Fibroblast of mammary gland (primary cell): ENCODE data around the gene ATP5F1D.

Experiments
- DNase-seq: peaks from one replicate; pipeline ENCODE4 v3.0.0-alpha.2; 2010; ENCODE audit warnings: low read depth
- H3K4me3 ChIP-seq: 2 replicates; pipeline ENCODE4 v1.5.1; 2011; ENCODE audit warnings: low read depth, mild to moderate bottlenecking, low read length, moderate library complexity; ENCODE audit not compliant: control insufficient read depth
- CTCF ChIP-seq: conservative IDR thresholded peaks from 2 replicates; pipeline ENCODE4 v1.5.1; 2011; ENCODE audit warnings: low read depth, low read length, inconsistent platforms; ENCODE audit not compliant: control insufficient read depth, insufficient read depth

Gene ATP5F1D

GRCh38 chr19:1285737-1286360 is 44.3 kb downstream of the ATP5F1D start, which contains the start of gene EFNA2:
TSS of gene EFNA2 (plus strand) at chr19:1285873. CDS start at chr19:1286169, 296 bp downstream.
- DNase-seq, result no peak
- no peak within 1 kb of the TSS for H3K4me3 ChIP-seq
- TF ChIP-seq CTCF, result no peak

GRCh38 chr19:1286487-1287353 is 45.2 kb downstream of the ATP5F1D start:
- H3K4me3 ChIP-seq, result no peak overlapping the region

GRCh38 chr19:1287354-1288225 is 46.0 kb downstream of the ATP5F1D start:
- DNase-seq, result no peak
- TF ChIP-seq CTCF, result no peak
- no peak overlapping the region for H3K4me3 ChIP-seq

More at GRCh38 chr19:1286487-1287353, 45.2 kb downstream of the ATP5F1D start:
- no peak for TF ChIP-seq CTCF
- no peak for DNase-seq

GRCh38 chr19:1288226-1288612 is 46.7 kb downstream of the ATP5F1D start:
- no peak for TF ChIP-seq CTCF
- no peak for DNase-seq
- H3K4me3 ChIP-seq, result no peak overlapping the region

GRCh38 chr19:1288833-1289685 is 47.5 kb downstream of the ATP5F1D start:
- TF ChIP-seq CTCF, result no peak
- no peak overlapping the region for H3K4me3 ChIP-seq
- DNase-seq, result no peak

GRCh38 chr19:1289686-1290025 is 48.1 kb downstream of the ATP5F1D start:
- TF ChIP-seq CTCF, result no peak
- no peak for DNase-seq
- no peak overlapping the region for H3K4me3 ChIP-seq
